Neural cell (in vitro differentiated cells): ENCODE measurements around the gene CACNA1C. TPM values are rescaled to one million over a fixed set of nuclear protein-coding genes. Genes with fewer than 3 reads are reported as not detected.

Experiments
- H2AFZ ChIP-seq: fragments of 200-600, 300-800 bp; sonication (generic), shearing (Covaris generic); 2 replicates; pipeline ENCODE4 v1.6.0; 2014; ENCODE audit warnings: low read depth, mild to moderate bottlenecking, antibody characterized with exemption, low read length, moderate library complexity
- H3F3A ChIP-seq: fragments of 200-600 bp; shearing (Covaris generic); 2 replicates; pipeline ENCODE4 v1.6.1; 2016; ENCODE audit warnings: mild to moderate bottlenecking, moderate library complexity, mixed read lengths, antibody characterized with exemption, low read length; ENCODE audit not compliant: insufficient read depth, poor library complexity, severe bottlenecking
- H3K27ac ChIP-seq: fragments of 200-600, 300-800 bp; sonication (generic), shearing (Covaris generic); 2 replicates; pipeline ENCODE4 v1.5.1; 2014; ENCODE audit warnings: mild to moderate bottlenecking, low read length, moderate library complexity
- H3K27me3 ChIP-seq: fragments of 300-800, 200-600 bp; sonication (generic), shearing (Covaris generic); 2 replicates; pipeline ENCODE4 v1.6.0; 2014; ENCODE audit warnings: mild to moderate bottlenecking, low read depth, low read length, moderate library complexity; ENCODE audit not compliant: insufficient read depth
- H3K36me3 ChIP-seq: fragments of 300-800, 200-600 bp; sonication (generic), shearing (Covaris generic); 2 replicates; pipeline ENCODE4 v1.5.1; 2014; ENCODE audit warnings: mild to moderate bottlenecking, antibody characterized with exemption, low read length, moderate library complexity; ENCODE audit not compliant: insufficient read depth
- H3K4me2 ChIP-seq: fragments of 300-800, 200-600 bp; sonication (generic), shearing (Covaris generic); 2 replicates; pipeline ENCODE4 v1.6.0; 2014; ENCODE audit warnings: mild to moderate bottlenecking, low read length
- H3K4me3 ChIP-seq: fragments of 300-800, 200-600 bp; sonication (generic), shearing (Covaris generic); 2 replicates; pipeline ENCODE4 v1.5.1; 2014; ENCODE audit warnings: mild to moderate bottlenecking, low read length, moderate library complexity
- H3K79me2 ChIP-seq: fragments of 200-600 bp; shearing (Covaris generic); replicated peaks from 2 replicates; pipeline ENCODE4 v1.6.0; 2014; ENCODE audit warnings: mild to moderate bottlenecking, low read length, moderate library complexity; ENCODE audit not compliant: insufficient read depth
- H3K9ac ChIP-seq: fragments of 300-800, 200-600 bp; sonication (generic), shearing (Covaris generic); 2 replicates; pipeline ENCODE4 v1.6.1; 2016; ENCODE audit warnings: mild to moderate bottlenecking, low read length, mixed read lengths
- H3K9me2 ChIP-seq: fragments of 200-600 bp; shearing (Covaris generic); 2 replicates; pipeline ENCODE4 v1.6.1; 2016; ENCODE audit warnings: mild to moderate bottlenecking, low read length, mixed read lengths; ENCODE audit not compliant: insufficient read depth
- H3K9me3 ChIP-seq: fragments of 200-600, 300-800 bp; sonication (generic), shearing (Covaris generic); 2 replicates; pipeline ENCODE4 v1.6.1; 2016; ENCODE audit warnings: mild to moderate bottlenecking, mixed run types, low read length, moderate library complexity, mixed read lengths
- H4K20me1 ChIP-seq: fragments of 200-600 bp; shearing (Covaris generic); 2 replicates; pipeline ENCODE4 v1.6.1; 2016; ENCODE audit warnings: mild to moderate bottlenecking, mixed run types; ENCODE audit not compliant: insufficient read depth
- EP300 ChIP-seq: fragments of 450-650 bp; conservative IDR thresholded peaks from 2 replicates; pipeline ENCODE4 v1.6.1; 2014; ENCODE audit warnings: antibody characterized with exemption, mild to moderate bottlenecking, moderate library complexity; ENCODE audit not compliant: poor library complexity, severe bottlenecking
- EZH2 ChIP-seq: fragments of 200-600, 300-800 bp; shearing (Covaris generic), sonication (generic); IDR thresholded peaks from 2 replicates; pipeline ENCODE4 v1.6.1; 2014; ENCODE audit warnings: antibody characterized with exemption, low read length, borderline replicate concordance, mild to moderate bottlenecking; ENCODE audit not compliant: insufficient read depth, poor library complexity, severe bottlenecking
- MXI1 ChIP-seq: fragments of 450-650 bp; conservative IDR thresholded peaks from 2 replicates; pipeline ENCODE4 v1.6.1; 2014; ENCODE audit warnings: antibody characterized with exemption, mild to moderate bottlenecking; ENCODE audit not compliant: poor library complexity, severe bottlenecking
- POLR2AphosphoS5 ChIP-seq: IDR thresholded peaks from 2 replicates; pipeline ENCODE4 v1.6.1; 2012
- RAD21 ChIP-seq: fragments of 450-650 bp; conservative IDR thresholded peaks from 2 replicates; pipeline ENCODE4 v1.6.1; 2014; ENCODE audit warnings: antibody characterized with exemption, mild to moderate bottlenecking, moderate library complexity
- SMC3 ChIP-seq: fragments of 450-650 bp; conservative IDR thresholded peaks from 2 replicates; pipeline ENCODE4 v1.6.1; 2014; ENCODE audit warnings: antibody characterized with exemption, mild to moderate bottlenecking, moderate library complexity; ENCODE audit not compliant: poor library complexity
- TAF1 ChIP-seq: IDR thresholded peaks from 2 replicates; pipeline ENCODE4 v1.6.1; 2012; ENCODE audit warnings: low read depth
- polyA plus RNA-seq: library from polyadenylated mRNA; depleted of rRNA; stranded (reverse); fragments of >200 nt; gene quantifications from 2 replicates; pipeline ENCODE4 v1.2.3, GENCODE V29; 2014
- TF ChIP-seq, protein P1 (sequence below): fragments of 450-650 bp; IDR thresholded peaks from 2 replicates; pipeline ENCODE4 v1.5.1; 2014; ENCODE audit warnings: antibody characterized with exemption, mild to moderate bottlenecking, moderate library complexity; ENCODE audit not compliant: poor library complexity, severe bottlenecking
- TF ChIP-seq, protein P2 (sequence below): IDR thresholded peaks from 2 replicates; pipeline ENCODE4 v1.6.1; 2012; ENCODE audit warnings: borderline replicate concordance

Gene CACNA1C
- polyA plus RNA-seq, 1 donor from 2014 or later: 9.7 TPM

DNA sequence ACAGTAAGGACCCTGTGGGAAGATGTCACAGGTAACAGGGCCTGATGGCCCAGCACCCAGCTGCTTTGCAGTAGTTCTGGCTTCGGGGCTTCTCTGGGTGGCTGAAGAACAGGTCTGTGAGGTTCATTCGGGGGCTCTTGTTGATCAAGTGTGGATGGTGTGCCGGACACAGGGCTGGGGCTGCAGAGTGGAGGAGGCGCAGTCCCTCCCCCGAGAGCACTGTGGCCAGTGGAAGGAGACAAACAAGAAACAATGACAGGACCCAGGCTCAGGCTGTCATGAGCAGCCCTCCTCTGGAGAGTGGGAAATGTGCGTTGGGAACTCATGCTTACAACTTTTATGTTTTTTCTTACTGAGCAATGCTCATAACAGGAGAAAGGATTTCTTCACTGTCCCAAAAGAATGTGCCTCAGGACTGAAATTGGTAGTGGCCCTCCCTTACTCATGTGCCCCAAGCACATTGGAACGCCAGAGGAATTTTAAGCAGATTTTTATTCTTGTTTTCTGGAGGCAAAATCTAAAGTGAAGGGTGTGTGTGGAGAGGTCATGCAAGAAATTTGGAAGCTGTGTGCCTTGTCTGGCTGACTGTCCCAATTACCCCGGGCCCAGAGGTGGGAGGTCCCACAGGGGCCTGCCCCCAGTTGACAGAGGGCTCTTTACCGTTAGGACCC is 233.8 kb downstream of the CACNA1C start:
- TF ChIP-seq RAD21 (no peak), EP300 (no peak), EZH2 (no peak), SMC3 (no peak), POLR2AphosphoS5 (no peak), TAF1 (no peak), MXI1 (no peak)
- TF ChIP-seq, protein P1, sequence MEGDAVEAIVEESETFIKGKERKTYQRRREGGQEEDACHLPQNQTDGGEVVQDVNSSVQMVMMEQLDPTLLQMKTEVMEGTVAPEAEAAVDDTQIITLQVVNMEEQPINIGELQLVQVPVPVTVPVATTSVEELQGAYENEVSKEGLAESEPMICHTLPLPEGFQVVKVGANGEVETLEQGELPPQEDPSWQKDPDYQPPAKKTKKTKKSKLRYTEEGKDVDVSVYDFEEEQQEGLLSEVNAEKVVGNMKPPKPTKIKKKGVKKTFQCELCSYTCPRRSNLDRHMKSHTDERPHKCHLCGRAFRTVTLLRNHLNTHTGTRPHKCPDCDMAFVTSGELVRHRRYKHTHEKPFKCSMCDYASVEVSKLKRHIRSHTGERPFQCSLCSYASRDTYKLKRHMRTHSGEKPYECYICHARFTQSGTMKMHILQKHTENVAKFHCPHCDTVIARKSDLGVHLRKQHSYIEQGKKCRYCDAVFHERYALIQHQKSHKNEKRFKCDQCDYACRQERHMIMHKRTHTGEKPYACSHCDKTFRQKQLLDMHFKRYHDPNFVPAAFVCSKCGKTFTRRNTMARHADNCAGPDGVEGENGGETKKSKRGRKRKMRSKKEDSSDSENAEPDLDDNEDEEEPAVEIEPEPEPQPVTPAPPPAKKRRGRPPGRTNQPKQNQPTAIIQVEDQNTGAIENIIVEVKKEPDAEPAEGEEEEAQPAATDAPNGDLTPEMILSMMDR: no peak
- TF ChIP-seq, protein P2, sequence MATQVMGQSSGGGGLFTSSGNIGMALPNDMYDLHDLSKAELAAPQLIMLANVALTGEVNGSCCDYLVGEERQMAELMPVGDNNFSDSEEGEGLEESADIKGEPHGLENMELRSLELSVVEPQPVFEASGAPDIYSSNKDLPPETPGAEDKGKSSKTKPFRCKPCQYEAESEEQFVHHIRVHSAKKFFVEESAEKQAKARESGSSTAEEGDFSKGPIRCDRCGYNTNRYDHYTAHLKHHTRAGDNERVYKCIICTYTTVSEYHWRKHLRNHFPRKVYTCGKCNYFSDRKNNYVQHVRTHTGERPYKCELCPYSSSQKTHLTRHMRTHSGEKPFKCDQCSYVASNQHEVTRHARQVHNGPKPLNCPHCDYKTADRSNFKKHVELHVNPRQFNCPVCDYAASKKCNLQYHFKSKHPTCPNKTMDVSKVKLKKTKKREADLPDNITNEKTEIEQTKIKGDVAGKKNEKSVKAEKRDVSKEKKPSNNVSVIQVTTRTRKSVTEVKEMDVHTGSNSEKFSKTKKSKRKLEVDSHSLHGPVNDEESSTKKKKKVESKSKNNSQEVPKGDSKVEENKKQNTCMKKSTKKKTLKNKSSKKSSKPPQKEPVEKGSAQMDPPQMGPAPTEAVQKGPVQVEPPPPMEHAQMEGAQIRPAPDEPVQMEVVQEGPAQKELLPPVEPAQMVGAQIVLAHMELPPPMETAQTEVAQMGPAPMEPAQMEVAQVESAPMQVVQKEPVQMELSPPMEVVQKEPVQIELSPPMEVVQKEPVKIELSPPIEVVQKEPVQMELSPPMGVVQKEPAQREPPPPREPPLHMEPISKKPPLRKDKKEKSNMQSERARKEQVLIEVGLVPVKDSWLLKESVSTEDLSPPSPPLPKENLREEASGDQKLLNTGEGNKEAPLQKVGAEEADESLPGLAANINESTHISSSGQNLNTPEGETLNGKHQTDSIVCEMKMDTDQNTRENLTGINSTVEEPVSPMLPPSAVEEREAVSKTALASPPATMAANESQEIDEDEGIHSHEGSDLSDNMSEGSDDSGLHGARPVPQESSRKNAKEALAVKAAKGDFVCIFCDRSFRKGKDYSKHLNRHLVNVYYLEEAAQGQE: no peak
- Histone ChIP-seq H3K9ac (no peak overlapping the region), H3K9me3 (no peaks in the 10 kb centered on the region), H3K27ac (no peak overlapping the region), H2AFZ (no peak overlapping the region), H3F3A (no peaks in the 10 kb centered on the region), H3K36me3 (no peaks in the 10 kb centered on the region), H3K4me2 (no peak overlapping the region), H3K79me2 (no peaks in the 10 kb centered on the region), H3K4me3 (no peak overlapping the region), H4K20me1 (no peaks in the 10 kb centered on the region), H3K9me2 (no peaks in the 10 kb centered on the region), H3K27me3 (no peaks in the 10 kb centered on the region)

DNA sequence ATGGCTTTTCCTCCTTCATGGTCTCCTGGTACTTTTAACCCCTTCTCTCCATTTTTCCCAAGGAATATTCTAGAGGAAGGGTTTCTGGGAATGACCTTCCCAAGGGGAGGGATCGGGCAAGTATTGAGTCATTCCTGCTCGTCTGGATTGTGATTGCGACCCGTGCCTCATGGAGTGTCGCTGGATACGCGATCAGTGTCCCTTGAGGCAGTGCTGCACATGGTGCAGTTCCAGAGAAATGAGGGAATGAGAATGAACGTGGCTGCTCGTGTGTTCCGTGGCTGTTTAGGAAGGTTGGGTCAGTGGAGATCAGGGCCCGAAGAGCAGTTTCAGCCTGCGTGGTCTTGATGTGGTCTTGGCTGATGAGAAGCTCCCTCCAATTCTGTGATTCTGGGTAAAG is 234.4 kb downstream of the CACNA1C start:
- Histone ChIP-seq H3F3A (no peaks in the 10 kb centered on the region), H4K20me1 (no peaks in the 10 kb centered on the region), H3K79me2 (no peaks in the 10 kb centered on the region), H3K9me2 (no peaks in the 10 kb centered on the region), H2AFZ (no peak overlapping the region), H3K4me3 (no peak overlapping the region), H3K27ac (no peak overlapping the region), H3K9ac (no peak overlapping the region), H3K9me3 (no peaks in the 10 kb centered on the region), H3K36me3 (no peaks in the 10 kb centered on the region), H3K27me3 (no peaks in the 10 kb centered on the region), H3K4me2 (no peak overlapping the region)
- no peak for TF ChIP-seq MXI1
- TF ChIP-seq POLR2AphosphoS5: no peak
- no peak for TF ChIP-seq SMC3
- no peak for TF ChIP-seq RAD21
- TF ChIP-seq EP300: no peak
- no peak for TF ChIP-seq EZH2
- TF ChIP-seq, protein P2: no peak
- TF ChIP-seq, protein P1: no peak
- TF ChIP-seq TAF1: no peak
